GM21423 (cell line): ENCODE measurements around the gene ZDHHC7.
A peak's percentile ranks its signal among the peaks of the same experiment; 100 is the strongest.
"Not testable (repeated sequence)": the region's sequence is repeated elsewhere in the genome, so short reads cannot be mapped to it uniquely, and the experiment has no call there.

ENCODE experiments used
- ATAC-seq: cut with Tn5 transposase; IDR thresholded peaks from one replicate; pipeline ENCODE4 v1.9.1; 2021; ENCODE audit warnings: mild to moderate bottlenecking, moderate library complexity; ENCODE audit not compliant: unreplicated experiment

Gene ZDHHC7

GRCh38 chr16:85045077-85045476, 33.7 kb upstream of the ZDHHC7 start:
- ATAC-seq: no peak

- ATAC-seq: no peak
Observed at GRCh38 chr16:85042606-85043005, 31.3 kb upstream of the ZDHHC7 start.

- ATAC-seq: no peak
Observed at GRCh38 chr16:85042167-85042526, 30.8 kb upstream of the ZDHHC7 start.

- no peak for ATAC-seq
Observed at GRCh38 chr16:85041219-85042166, 30.2 kb upstream of the ZDHHC7 start.

GRCh38 chr16:85040685-85041084, 29.4 kb upstream of the ZDHHC7 start:
- no peak for ATAC-seq

- ATAC-seq: no peak
Observed at GRCh38 chr16:85037721-85038120, 26.4 kb upstream of the ZDHHC7 start.

- no peak for ATAC-seq
Observed at GRCh38 chr16:85037050-85037410, 25.7 kb upstream of the ZDHHC7 start.

- no peak for ATAC-seq
Observed at GRCh38 chr16:85036236-85037049, 25.1 kb upstream of the ZDHHC7 start.

- ATAC-seq: no peak
Observed at GRCh38 chr16:85034591-85035433, 23.5 kb upstream of the ZDHHC7 start.

GRCh38 chr16:85033171-85033570, 21.8 kb upstream of the ZDHHC7 start:
- no peak for ATAC-seq

- ATAC-seq: not testable (repeated sequence)
Observed at GRCh38 chr16:85032187-85032586, 20.9 kb upstream of the ZDHHC7 start.

- no peak for ATAC-seq
Observed at GRCh38 chr16:85031451-85031850, 20.1 kb upstream of the ZDHHC7 start.

- ATAC-seq: no peak
Observed at GRCh38 chr16:85029981-85030401, 18.7 kb upstream of the ZDHHC7 start.

- ATAC-seq: no peak
Observed at GRCh38 chr16:85029408-85029784, 18.1 kb upstream of the ZDHHC7 start.

GRCh38 chr16:85028685-85029407, 17.5 kb upstream of the ZDHHC7 start:
- ATAC-seq: peak; percentile 28

GRCh38 chr16:85027958-85028684, 16.8 kb upstream of the ZDHHC7 start:
- peak; percentile 12 for ATAC-seq

GRCh38 chr16:85027349-85027957, 16.1 kb upstream of the ZDHHC7 start, which contains the start of gene KIAA0513:
Gene KIAA0513, plus strand, starts transcription at chr16:85027795. Its CDS starts 39,277 bp downstream, at chr16:85067072.
- ATAC-seq: peak; percentile 82

- ATAC-seq: no peak
Observed at GRCh38 chr16:85026703-85027102, 15.4 kb upstream of the ZDHHC7 start.
